ENCODE data around the gene CAPN8.

DNA sequence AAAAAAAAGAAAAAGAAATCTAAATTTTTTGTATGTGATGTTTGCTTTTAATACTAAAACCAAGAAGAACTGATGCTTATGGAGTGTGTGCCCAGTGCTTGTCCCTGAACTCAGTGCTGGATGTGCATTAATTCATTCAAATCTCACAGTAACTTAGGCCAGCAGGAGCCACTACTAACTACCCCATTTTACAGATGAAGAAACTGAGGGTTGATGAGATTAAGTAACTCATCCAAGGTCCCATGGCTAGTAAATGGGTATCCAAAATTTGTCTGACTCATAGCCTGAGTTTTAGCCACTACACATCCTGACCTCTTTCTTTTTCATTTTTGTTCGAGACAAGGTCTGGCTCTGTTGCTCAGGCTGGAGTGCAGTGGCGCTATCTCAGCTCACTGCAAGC is 144.4 kb downstream of the CAPN8 start:
- TF ChIP-seq, protein P1, sequence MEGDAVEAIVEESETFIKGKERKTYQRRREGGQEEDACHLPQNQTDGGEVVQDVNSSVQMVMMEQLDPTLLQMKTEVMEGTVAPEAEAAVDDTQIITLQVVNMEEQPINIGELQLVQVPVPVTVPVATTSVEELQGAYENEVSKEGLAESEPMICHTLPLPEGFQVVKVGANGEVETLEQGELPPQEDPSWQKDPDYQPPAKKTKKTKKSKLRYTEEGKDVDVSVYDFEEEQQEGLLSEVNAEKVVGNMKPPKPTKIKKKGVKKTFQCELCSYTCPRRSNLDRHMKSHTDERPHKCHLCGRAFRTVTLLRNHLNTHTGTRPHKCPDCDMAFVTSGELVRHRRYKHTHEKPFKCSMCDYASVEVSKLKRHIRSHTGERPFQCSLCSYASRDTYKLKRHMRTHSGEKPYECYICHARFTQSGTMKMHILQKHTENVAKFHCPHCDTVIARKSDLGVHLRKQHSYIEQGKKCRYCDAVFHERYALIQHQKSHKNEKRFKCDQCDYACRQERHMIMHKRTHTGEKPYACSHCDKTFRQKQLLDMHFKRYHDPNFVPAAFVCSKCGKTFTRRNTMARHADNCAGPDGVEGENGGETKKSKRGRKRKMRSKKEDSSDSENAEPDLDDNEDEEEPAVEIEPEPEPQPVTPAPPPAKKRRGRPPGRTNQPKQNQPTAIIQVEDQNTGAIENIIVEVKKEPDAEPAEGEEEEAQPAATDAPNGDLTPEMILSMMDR (IDR thresholded peaks at IDR 0.05; ENCODE audit: insufficient read depth, low read depth, low read length): no peak
- no peak for TF ChIP-seq EZH2 (IDR thresholded peaks at IDR 0.05; ENCODE audit: insufficient read depth, low read length)
